HEK293T (cell line): ENCODE measurements around the gene PLSCR4.

Experiments
- CTCF ChIA-PET: fragments of 350-600 bp; formaldehyde crosslinking; extraction: SDS; loops from one replicate; lab custom pipeline; 2021; ENCODE audit warnings: antibody characterized with exemption, inconsistent platforms; lab: Yijun Ruan, JAX
- POLR2A ChIA-PET: fragments of 350-600 bp; formaldehyde crosslinking; extraction: SDS; loops from one replicate; lab custom pipeline; 2020; ENCODE audit warnings: antibody characterized with exemption, inconsistent platforms; lab: Yijun Ruan, JAX
- DNase-seq: peaks from one replicate; pipeline ENCODE4 v3.0.0; 2012; ENCODE audit warnings: mixed read lengths; ENCODE audit errors: extremely low spot score
- ARNT ChIP-seq: fragments of 450-650 bp; IDR thresholded peaks from 2 replicates; pipeline ENCODE4 v1.6.1; 2017; ENCODE audit warnings: mild to moderate bottlenecking
- BHLHE40 ChIP-seq: fragments of 450-650 bp; IDR thresholded peaks from 2 replicates; pipeline ENCODE4 v1.6.1; 2016; ENCODE audit warnings: mild to moderate bottlenecking, moderate library complexity, borderline replicate concordance
- CTBP1 ChIP-seq: fragments of 450-650 bp; IDR thresholded peaks from 2 replicates; pipeline ENCODE4 v1.6.1; 2016; ENCODE audit warnings: borderline replicate concordance
- ELF4 ChIP-seq: fragments of 450-650 bp; IDR thresholded peaks from 2 replicates; pipeline ENCODE4 v1.6.1; 2017; ENCODE audit warnings: antibody characterized with exemption
- FOXA1 ChIP-seq: fragments of 450-650 bp; IDR thresholded peaks from 2 replicates; pipeline ENCODE4 v1.6.1; 2016; ENCODE audit warnings: mild to moderate bottlenecking
- FOXK2 ChIP-seq: fragments of 450-650 bp; IDR thresholded peaks from 2 replicates; pipeline ENCODE4 v1.6.1; 2016; ENCODE audit warnings: mild to moderate bottlenecking
- FOXM1 ChIP-seq: fragments of 450-650 bp; IDR thresholded peaks from 2 replicates; pipeline ENCODE4 v1.6.1; 2017; ENCODE audit warnings: mild to moderate bottlenecking, borderline replicate concordance
- HDGF ChIP-seq: fragments of 450-650 bp; IDR thresholded peaks from 2 replicates; pipeline ENCODE4 v1.6.1; 2017; ENCODE audit warnings: antibody characterized with exemption, borderline replicate concordance
- L3MBTL2 ChIP-seq: fragments of 450-650 bp; conservative IDR thresholded peaks from 2 replicates; pipeline ENCODE4 v1.6.1; 2016; ENCODE audit warnings: mild to moderate bottlenecking
- LEF1 ChIP-seq: fragments of 450-650 bp; IDR thresholded peaks from 2 replicates; pipeline ENCODE4 v1.6.1; 2017; ENCODE audit warnings: mild to moderate bottlenecking, borderline replicate concordance
- NFRKB ChIP-seq: fragments of 450-650 bp; IDR thresholded peaks from 2 replicates; pipeline ENCODE4 v1.6.1; 2016; ENCODE audit warnings: mild to moderate bottlenecking, moderate library complexity
- PKNOX1 ChIP-seq: fragments of 450-650 bp; IDR thresholded peaks from 2 replicates; pipeline ENCODE4 v1.6.1; 2016
- SP1 ChIP-seq: fragments of 450-650 bp; IDR thresholded peaks from 2 replicates; pipeline ENCODE4 v1.6.1; 2017
- SUZ12 ChIP-seq: fragments of 450-650 bp; IDR thresholded peaks from 2 replicates; pipeline ENCODE4 v1.6.1; 2016; ENCODE audit warnings: mild to moderate bottlenecking
- TARDBP ChIP-seq: fragments of 450-650 bp; IDR thresholded peaks from 2 replicates; pipeline ENCODE4 v1.6.1; 2016
- ZNF384 ChIP-seq: fragments of 450-650 bp; IDR thresholded peaks from 2 replicates; pipeline ENCODE4 v1.6.1; 2016

Gene PLSCR4

GRCh38 chr3:146274833-146275232 lies 23.9 kb upstream of the PLSCR4 start:
- TF ChIP-seq LEF1 (no peak), L3MBTL2 (no peak), NFRKB (no peak), ELF4 (no peak), ARNT (no peak), HDGF (no peak), PKNOX1 (no peak), SP1 (no peak)
- DNase-seq = no peak
- ChIA-PET POLR2A (no interaction called here), CTCF (no interaction called here)

GRCh38 chr3:146273721-146274407 lies 23.0 kb upstream of the PLSCR4 start:
- no peak for DNase-seq
- ChIA-PET CTCF (no interaction called here), POLR2A (no interaction called here)
- TF ChIP-seq NFRKB = no peak
- no peak for TF ChIP-seq L3MBTL2

- CTCF ChIA-PET = no interaction called here
- TF ChIP-seq ELF4 = no peak
- no peak for TF ChIP-seq FOXA1
- no peak for TF ChIP-seq PKNOX1
- TF ChIP-seq LEF1 = no peak
- TF ChIP-seq HDGF = no peak
- TF ChIP-seq BHLHE40 = no peak
- TF ChIP-seq ZNF384 = no peak
- TF ChIP-seq CTBP1 = no peak
- no peak for TF ChIP-seq NFRKB
- no peak for TF ChIP-seq SUZ12
- POLR2A ChIA-PET = no interaction called here
- DNase-seq = no peak
Observed at GRCh38 chr3:146271180-146271579, 20.3 kb upstream of the PLSCR4 start.

GRCh38 chr3:146269271-146269670 lies 18.4 kb upstream of the PLSCR4 start:
- TF ChIP-seq TARDBP = no peak
- TF ChIP-seq FOXA1 = no peak
- no peak for TF ChIP-seq FOXM1
- no peak for TF ChIP-seq ZNF384
- no peak for TF ChIP-seq SUZ12
- TF ChIP-seq FOXK2 = no peak
- no peak for TF ChIP-seq NFRKB
- TF ChIP-seq LEF1 = no peak
- no peak for TF ChIP-seq CTBP1
- no peak for TF ChIP-seq PKNOX1
- no peak for TF ChIP-seq L3MBTL2
- TF ChIP-seq HDGF = no peak
- TF ChIP-seq ELF4 = no peak
- TF ChIP-seq BHLHE40 = no peak
- TF ChIP-seq SP1 = no peak
- no peak for TF ChIP-seq ARNT
- DNase-seq = no peak
- ChIA-PET POLR2A (no interaction called here), CTCF (no interaction called here)

GRCh38 chr3:146268535-146269219 lies 17.8 kb upstream of the PLSCR4 start:
- ChIA-PET POLR2A (no interaction called here), CTCF (no interaction called here)
- TF ChIP-seq TARDBP (no peak), NFRKB (no peak), ARNT (no peak), SUZ12 (no peak), LEF1 (no peak), CTBP1 (no peak), BHLHE40 (no peak), FOXM1 (no peak)
- DNase-seq = no peak

GRCh38 chr3:146265720-146266119 lies 14.8 kb upstream of the PLSCR4 start:
- ChIA-PET CTCF (no interaction called here), POLR2A (no interaction called here)
- TF ChIP-seq NFRKB (no peak), PKNOX1 (no peak), ELF4 (no peak), HDGF (no peak), FOXM1 (no peak), CTBP1 (no peak), ZNF384 (no peak), TARDBP (no peak), FOXK2 (no peak), FOXA1 (no peak), SUZ12 (no peak), L3MBTL2 (no peak), BHLHE40 (no peak), ARNT (no peak), LEF1 (no peak), SP1 (no peak)
- no peak for DNase-seq
